Peyer's patch (tissue), 4 donors: Measurements from ENCODE around the gene TBC1D23.

Experiments
- POLR2A ChIP-seq, 2 donors: fragments of 450-650 bp; IDR thresholded peaks; one replicate each; pipeline ENCODE4 v1.5.1; 2017; ENCODE audit warnings: antibody characterized with exemption in 2 of 2, mild to moderate bottlenecking in 2 of 2, moderate library complexity in 2 of 2
- TF ChIP-seq, protein P1 (sequence below), 6 experiments: fragments of 450-650 bp in 4 of 6; fragments of 200-600 bp in 2 of 6; sonication (generic) in 1 of 6; IDR thresholded peaks; one replicate each; pipeline ENCODE4 v1.5.1; 2017 to 2019; ENCODE audit warnings: antibody characterized with exemption in 6 of 6, mild to moderate bottlenecking in 3 of 6, moderate library complexity in 1 of 6

DNA sequence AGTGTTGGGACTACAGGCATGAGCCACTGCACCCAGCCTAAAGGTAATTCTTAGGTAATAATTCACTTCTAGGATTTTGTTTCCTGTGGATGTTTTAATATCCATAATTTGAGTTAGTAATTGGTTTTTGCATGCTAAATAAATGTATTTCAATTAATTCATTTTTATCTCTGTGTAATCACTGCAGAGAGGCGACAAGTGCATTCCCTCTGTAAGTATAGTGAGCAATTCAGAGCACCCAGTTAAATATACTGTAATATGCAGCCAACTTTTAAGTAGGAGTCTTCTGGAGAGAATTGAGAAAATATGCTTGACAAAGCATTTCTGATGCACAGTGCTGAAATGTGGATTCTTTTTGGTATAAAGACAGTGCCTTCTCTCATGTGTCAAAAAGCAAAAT is 5.7 kb downstream of the TBC1D23 start:
- TF ChIP-seq, protein P1, sequence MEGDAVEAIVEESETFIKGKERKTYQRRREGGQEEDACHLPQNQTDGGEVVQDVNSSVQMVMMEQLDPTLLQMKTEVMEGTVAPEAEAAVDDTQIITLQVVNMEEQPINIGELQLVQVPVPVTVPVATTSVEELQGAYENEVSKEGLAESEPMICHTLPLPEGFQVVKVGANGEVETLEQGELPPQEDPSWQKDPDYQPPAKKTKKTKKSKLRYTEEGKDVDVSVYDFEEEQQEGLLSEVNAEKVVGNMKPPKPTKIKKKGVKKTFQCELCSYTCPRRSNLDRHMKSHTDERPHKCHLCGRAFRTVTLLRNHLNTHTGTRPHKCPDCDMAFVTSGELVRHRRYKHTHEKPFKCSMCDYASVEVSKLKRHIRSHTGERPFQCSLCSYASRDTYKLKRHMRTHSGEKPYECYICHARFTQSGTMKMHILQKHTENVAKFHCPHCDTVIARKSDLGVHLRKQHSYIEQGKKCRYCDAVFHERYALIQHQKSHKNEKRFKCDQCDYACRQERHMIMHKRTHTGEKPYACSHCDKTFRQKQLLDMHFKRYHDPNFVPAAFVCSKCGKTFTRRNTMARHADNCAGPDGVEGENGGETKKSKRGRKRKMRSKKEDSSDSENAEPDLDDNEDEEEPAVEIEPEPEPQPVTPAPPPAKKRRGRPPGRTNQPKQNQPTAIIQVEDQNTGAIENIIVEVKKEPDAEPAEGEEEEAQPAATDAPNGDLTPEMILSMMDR (IDR thresholded peaks at IDR 0.05) = no peak
- no peak for TF ChIP-seq POLR2A (IDR thresholded peaks at IDR 0.05)
